ENCODE measurements around the gene AMT.

DNA sequence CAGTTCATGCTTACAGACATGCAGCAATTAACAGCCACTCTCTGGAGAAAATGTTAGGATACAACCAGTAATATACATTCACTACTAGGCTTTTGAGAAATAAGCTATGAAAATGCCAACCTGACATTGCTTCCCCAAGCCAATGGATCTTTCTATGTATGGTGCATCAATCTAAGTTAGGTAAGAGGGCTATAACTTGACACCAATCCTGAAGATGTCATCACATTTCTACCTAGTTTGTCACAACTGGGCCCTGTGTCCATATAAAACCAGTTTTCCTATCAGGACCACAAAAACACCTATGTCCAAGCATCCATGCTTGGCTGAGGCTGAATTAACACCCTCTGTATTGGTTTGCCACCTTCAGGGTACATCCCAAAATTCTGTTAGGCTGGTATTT is 50.3 kb downstream of the AMT start:
- TF ChIP-seq USF2 (CRISPR knock-in tag; IDR thresholded peaks at IDR 0.05) (no peak), CREB1 (CRISPR knock-in tag; IDR thresholded peaks at IDR 0.05) (no peak), SP1 (CRISPR knock-in tag; conservative IDR thresholded peaks at IDR 0.05) (no peak)
